Upper lobe of left lung (tissue), 6 donors: ENCODE results near the gene EGFLAM. TPM values are rescaled to one million over a fixed set of nuclear protein-coding genes. Genes with fewer than 3 reads are reported as not detected.

Source experiments
- ATAC-seq, 2 donors: fragments of 200-7000 bp; cut with Tn5 transposase; one replicate each; pipeline ENCODE4 v1.9.1; 2022; ENCODE audit warnings: mild to moderate bottlenecking in 2 of 2, moderate library complexity in 2 of 2; ENCODE audit not compliant: low FRiP score in 2 of 2
- DNase-seq, 2 donors: peaks; one replicate each; pipeline ENCODE4 v3.0.0-alpha.2; 2019 to 2020
- H3K27ac ChIP-seq, 4 donors: fragments of 200-600 bp; sonication (generic); one replicate each; pipeline ENCODE4 v1.5.1; 2016 to 2019
- H3K27me3 ChIP-seq, 4 donors: fragments of 200-600 bp; sonication (generic); one replicate each; pipeline ENCODE4 v1.5.1; 2017 to 2019
- H3K36me3 ChIP-seq, 4 donors: fragments of 200-600 bp; sonication (generic); one replicate each; pipeline ENCODE4 v1.5.1; 2016 to 2019
- H3K4me1 ChIP-seq, 4 donors: fragments of 200-600 bp; sonication (generic); one replicate each; pipeline ENCODE4 v1.5.1; 2018 to 2019
- H3K4me3 ChIP-seq, 4 donors: fragments of 200-600 bp; sonication (generic); one replicate each; pipeline ENCODE4 v1.5.1; 2017 to 2019; ENCODE audit warnings: mild to moderate bottlenecking in 2 of 4, moderate library complexity in 1 of 4
- H3K9me3 ChIP-seq, 4 donors: fragments of 200-600 bp; sonication (generic); one replicate each; pipeline ENCODE4 v1.5.1; 2018 to 2019
- CTCF ChIP-seq, 6 experiments: fragments of 450-650 bp in 4 of 6; fragments of 200-600 bp in 2 of 6; sonication (generic) in 2 of 6; IDR thresholded peaks; one replicate each; pipeline ENCODE4 v1.5.1; 2016 to 2019; ENCODE audit warnings: antibody characterized with exemption in 6 of 6
- EP300 ChIP-seq, 4 donors: sonication (generic); formaldehyde crosslinking; IDR thresholded peaks; one replicate each; pipeline ENCODE4 v1.5.1; 2017; ENCODE audit warnings: antibody characterized with exemption in 4 of 4, control low read depth in 2 of 4
- POLR2A ChIP-seq, 4 donors: fragments of 450-650 bp; IDR thresholded peaks; one replicate each; pipeline ENCODE4 v1.5.1; 2016 to 2017; ENCODE audit warnings: antibody characterized with exemption in 4 of 4, mild to moderate bottlenecking in 2 of 4
- POLR2AphosphoS5 ChIP-seq, 2 donors: sonication (generic); formaldehyde crosslinking; IDR thresholded peaks; one replicate each; pipeline ENCODE4 v1.5.1; 2017; ENCODE audit warnings: antibody characterized with exemption in 2 of 2
- WGBS, 2 donors: methylation state at CpG; one replicate each; pipeline ENCODE4 v1.1.5; 2017 to 2018; 5-methylcytosine and 5-hydroxymethylcytosine counted together
- total RNA-seq, 6 donors: library from RNA; depleted of rRNA in 4 of 6; stranded (reverse); fragments of >200 nt in 4 of 6; gene quantifications; one replicate each; pipeline versions ENCODE4 v1.1.0 to v1.2.1, GENCODE V29; 2016 to 2021
- donor health status: DM: no; HTN: no; CAD: no; lungs with moderate emphysema.
- donor health status: DM: no; HTN: yes; CAD: no; lungs with severe emphysema.

The EGFLAM gene
- total RNA-seq, 6 donors from 2014 or later: 0.22 to 5.2 (median 1.6) TPM; not detected in 2

GRCh38 chr5:38376404-38376803 lies 118.0 kb downstream of the EGFLAM start:
- no peaks in the 10 kb centered on the region for H3K4me1 ChIP-seq
- TF ChIP-seq EP300 (IDR thresholded peaks at IDR 0.05): no peak
- TF ChIP-seq CTCF (IDR thresholded peaks at IDR 0.05): no peak
- no peak for TF ChIP-seq POLR2AphosphoS5 (IDR thresholded peaks at IDR 0.05)
- no peak for TF ChIP-seq POLR2A (IDR thresholded peaks at IDR 0.05)
- DNase-seq (no peak), ATAC-seq (no peak)
- no peaks in the 10 kb centered on the region for H3K9me3 ChIP-seq
- no peaks in the 10 kb centered on the region for H3K36me3 ChIP-seq
- H3K4me3 ChIP-seq: no peak overlapping the region
- H3K27me3 ChIP-seq: no peaks in the 10 kb centered on the region
- H3K27ac ChIP-seq: no peak overlapping the region
- WGBS, 2 donors: 78 to 87% methylated on average over 2 of the region's 2 CpGs

- no peaks in the 10 kb centered on the region for H3K9me3 ChIP-seq
- DNase-seq: no peak
- H3K4me1 ChIP-seq: no peaks in the 10 kb centered on the region
- no peaks in the 10 kb centered on the region for H3K27me3 ChIP-seq
- WGBS, 2 donors: 56 to 83% methylated on average over 1 of the region's 1 CpG
- no peak for TF ChIP-seq POLR2AphosphoS5 (IDR thresholded peaks at IDR 0.05)
- TF ChIP-seq POLR2A (IDR thresholded peaks at IDR 0.05): no peak
- no peak for TF ChIP-seq EP300 (IDR thresholded peaks at IDR 0.05)
- no peak for TF ChIP-seq CTCF (IDR thresholded peaks at IDR 0.05)
- no peak for ATAC-seq
- H3K27ac ChIP-seq: no peak overlapping the region
- H3K36me3 ChIP-seq: no peaks in the 10 kb centered on the region
- no peak overlapping the region for H3K4me3 ChIP-seq
Measured at GRCh38 chr5:38378579-38378978, 120.2 kb downstream of the EGFLAM start.

- WGBS, 2 donors: 24 to 36% methylated on average over 7 of the region's 7 CpGs
- Histone ChIP-seq H3K27ac (no peak overlapping the region), H3K27me3 (no peaks in the 10 kb centered on the region), H3K36me3 (no peaks in the 10 kb centered on the region), H3K4me1 (no peaks in the 10 kb centered on the region), H3K4me3 (no peak overlapping the region), H3K9me3 (no peaks in the 10 kb centered on the region)
- TF ChIP-seq EP300 (IDR thresholded peaks at IDR 0.05) (no peak), POLR2AphosphoS5 (IDR thresholded peaks at IDR 0.05) (no peak), CTCF (IDR thresholded peaks at IDR 0.05) (no peak), POLR2A (IDR thresholded peaks at IDR 0.05) (no peak)
- DNase-seq: no peak
- ATAC-seq: no peak
Measured at GRCh38 chr5:38379350-38379937, 121.1 kb downstream of the EGFLAM start.

- no peak overlapping the region for H3K27ac ChIP-seq
- H3K36me3 ChIP-seq: no peaks in the 10 kb centered on the region
- DNase-seq: no peak
- WGBS, 2 donors: 85 to 89% methylated on average over 4 of the region's 4 CpGs
- no peak overlapping the region for H3K4me3 ChIP-seq
- no peaks in the 10 kb centered on the region for H3K9me3 ChIP-seq
- H3K27me3 ChIP-seq: no peaks in the 10 kb centered on the region
- no peak for ATAC-seq
- TF ChIP-seq POLR2A (IDR thresholded peaks at IDR 0.05): no peak
- no peak for TF ChIP-seq EP300 (IDR thresholded peaks at IDR 0.05)
- no peak for TF ChIP-seq POLR2AphosphoS5 (IDR thresholded peaks at IDR 0.05)
- TF ChIP-seq CTCF (IDR thresholded peaks at IDR 0.05): no peak
- no peaks in the 10 kb centered on the region for H3K4me1 ChIP-seq
Measured at GRCh38 chr5:38380537-38380936, 122.2 kb downstream of the EGFLAM start.

GRCh38 chr5:38381361-38381760 lies 123.0 kb downstream of the EGFLAM start:
- Histone ChIP-seq H3K4me1 (no peaks in the 10 kb centered on the region), H3K36me3 (no peaks in the 10 kb centered on the region), H3K4me3 (no peak overlapping the region), H3K27me3 (no peaks in the 10 kb centered on the region), H3K27ac (no peak overlapping the region), H3K9me3 (no peaks in the 10 kb centered on the region)
- TF ChIP-seq EP300 (IDR thresholded peaks at IDR 0.05): no peak
- TF ChIP-seq POLR2AphosphoS5 (IDR thresholded peaks at IDR 0.05): no peak
- TF ChIP-seq POLR2A (IDR thresholded peaks at IDR 0.05): no peak
- TF ChIP-seq CTCF (IDR thresholded peaks at IDR 0.05): no peak
- ATAC-seq (no peak), DNase-seq (no peak)
- 79 to 87% methylated on average over 5 of the region's 5 CpGs for WGBS, 2 donors
